DMS53 (cell line): ENCODE measurements around the gene MFAP3.
A peak's percentile ranks its signal among the peaks of the same experiment; 100 is the strongest.
"Not testable (repeated sequence)": the region's sequence is repeated elsewhere in the genome, so short reads cannot be mapped to it uniquely, and the experiment has no call there.

ENCODE experiments used
- DNase-seq: peaks from one replicate; lab custom pipeline; 2025; lab: John Stamatoyannopoulos, UW

The MFAP3 gene

DNA sequence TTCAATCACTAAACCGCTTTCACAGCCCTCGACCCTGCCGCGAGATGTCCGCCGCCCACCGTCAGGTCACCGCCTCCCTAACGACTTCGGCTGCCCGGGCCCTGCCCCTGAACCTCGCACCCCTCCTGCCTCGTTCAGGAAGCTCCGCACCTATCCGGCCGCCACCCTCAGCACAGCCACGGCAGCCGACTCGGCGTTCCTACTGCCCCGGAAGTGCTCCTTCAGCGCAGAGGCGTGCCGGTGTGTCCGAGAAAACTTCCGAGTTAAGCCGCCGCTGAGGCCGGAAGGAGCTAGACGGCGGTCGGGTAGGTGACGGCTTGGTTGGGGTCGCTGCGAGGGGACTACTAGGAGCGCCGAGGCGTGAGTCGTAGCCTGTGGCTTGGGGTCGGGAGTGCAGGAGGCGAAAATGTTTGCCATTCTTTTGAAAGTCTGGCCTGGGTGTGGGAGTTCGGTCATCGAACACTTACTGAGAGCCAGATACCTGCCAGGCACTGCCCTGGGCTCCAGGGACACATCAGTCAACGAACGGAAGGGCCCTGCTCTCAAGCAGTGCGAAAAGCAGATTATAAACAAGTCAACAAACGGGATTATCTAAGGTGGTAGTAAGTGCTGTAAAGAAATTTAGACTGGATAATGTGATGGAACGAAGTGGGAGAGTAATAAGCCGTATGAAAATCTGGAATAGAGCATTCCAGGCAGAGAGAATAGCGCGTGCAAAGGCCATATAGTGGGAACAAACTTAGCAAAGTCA, at the start of gene MFAP3, which contains the start of gene FAM114A2:
MFAP3 (plus strand) TSS at position 261 of the 751 bp plus-strand sequence. CDS start 10,756 bp downstream, outside the sequence.
FAM114A2 (minus strand) TSS at position 204 of the 751 bp plus-strand sequence. CDS start 3,957 bp downstream, outside the sequence.
- peak; percentile 97 for DNase-seq

DNA sequence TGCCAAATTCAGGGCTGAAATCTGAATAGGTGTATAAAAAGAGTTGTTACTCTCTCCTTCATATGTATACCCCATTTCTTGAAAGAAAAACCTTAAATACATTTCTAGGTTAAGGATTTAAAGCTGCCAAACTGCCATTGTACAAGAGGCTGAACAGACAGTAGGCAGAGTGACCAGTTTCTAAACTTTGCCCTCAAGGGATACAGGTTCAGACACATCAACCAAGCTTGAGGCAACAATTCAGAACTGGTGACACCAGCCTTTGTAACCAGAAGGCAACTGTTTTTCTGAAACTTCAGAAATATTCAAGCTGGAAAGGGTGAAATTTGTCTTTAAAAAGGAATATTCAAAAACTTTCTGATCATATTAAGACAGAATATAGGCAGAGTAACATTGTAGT, 47.6 kb upstream of the MFAP3 start:
- DNase-seq, result no peak

DNA sequence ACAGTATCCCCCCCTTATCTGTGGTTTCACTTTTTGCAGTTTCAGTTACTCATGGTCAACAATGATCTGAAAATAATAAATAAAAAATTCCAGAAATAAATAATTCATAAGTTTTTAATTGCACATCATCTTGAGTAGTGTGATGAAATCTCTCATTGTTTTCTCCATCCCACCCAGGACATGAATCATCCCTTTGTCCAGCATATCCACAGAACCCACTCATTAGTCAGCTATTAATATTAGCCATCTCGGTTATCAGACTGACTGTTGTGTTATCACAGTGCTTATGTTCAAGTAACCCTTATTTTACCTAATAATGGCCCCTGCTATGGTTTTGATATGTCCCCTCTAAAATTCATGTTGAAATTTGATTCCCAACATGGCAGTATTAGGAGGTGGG, 40.8 kb upstream of the MFAP3 start:
- DNase-seq, result no peak

DNA sequence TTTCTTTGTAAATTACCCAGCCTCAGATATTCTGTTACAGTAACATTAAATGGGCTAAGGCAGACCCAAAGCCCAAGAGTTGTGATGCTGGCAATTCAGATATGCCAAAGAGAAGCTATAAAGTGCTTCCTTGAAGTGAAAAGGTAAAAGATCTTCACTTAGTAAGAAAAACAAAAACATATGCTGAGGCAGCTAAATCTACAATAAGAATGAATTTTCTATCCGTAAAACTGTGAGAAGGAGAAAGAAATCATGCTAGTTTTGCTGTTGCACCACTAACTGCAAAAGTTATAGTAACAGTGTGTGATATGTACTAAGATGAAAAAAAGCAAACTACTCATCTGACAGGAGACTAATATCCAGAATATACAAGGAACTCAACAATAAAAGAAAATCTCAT, 40.0 kb upstream of the MFAP3 start:
- DNase-seq, result no peak

DNA sequence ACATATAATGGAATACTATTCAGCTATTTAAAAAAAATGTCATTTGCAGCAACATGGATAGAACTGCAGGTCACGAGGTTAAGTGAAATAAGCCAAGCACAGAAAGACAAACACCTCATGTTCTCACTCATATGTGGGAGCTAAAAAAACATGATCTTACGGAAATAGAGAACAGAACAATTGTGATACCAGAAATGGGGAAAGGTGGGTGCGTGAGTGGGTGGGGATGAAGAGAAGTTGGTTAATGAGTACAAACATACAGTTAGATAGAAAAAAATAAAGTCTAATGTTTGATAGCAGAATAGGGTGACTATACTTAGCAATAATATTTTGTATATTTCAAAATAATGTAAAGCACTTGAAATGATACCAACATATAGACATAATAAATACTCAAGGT, 38.8 kb upstream of the MFAP3 start:
- no peak for DNase-seq

DNA sequence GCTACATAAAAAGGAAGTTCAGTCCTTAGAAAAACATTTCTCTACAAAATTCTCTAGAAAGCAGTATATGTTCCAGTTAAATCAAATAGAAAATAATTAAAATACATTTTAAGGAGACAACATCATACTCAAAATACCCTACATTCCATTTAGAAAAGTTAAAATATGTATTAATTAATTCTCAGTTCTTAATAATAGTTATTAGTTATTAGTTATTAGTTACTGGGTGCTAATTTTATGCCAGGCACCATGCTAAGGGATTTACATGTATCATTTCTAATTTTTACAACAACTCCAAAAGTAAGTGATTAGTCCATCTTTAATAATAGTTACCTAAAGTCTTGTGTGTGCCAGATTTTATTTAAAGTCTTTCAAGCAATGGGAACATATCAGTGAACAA, 38.1 kb upstream of the MFAP3 start:
- no peak for DNase-seq

DNA sequence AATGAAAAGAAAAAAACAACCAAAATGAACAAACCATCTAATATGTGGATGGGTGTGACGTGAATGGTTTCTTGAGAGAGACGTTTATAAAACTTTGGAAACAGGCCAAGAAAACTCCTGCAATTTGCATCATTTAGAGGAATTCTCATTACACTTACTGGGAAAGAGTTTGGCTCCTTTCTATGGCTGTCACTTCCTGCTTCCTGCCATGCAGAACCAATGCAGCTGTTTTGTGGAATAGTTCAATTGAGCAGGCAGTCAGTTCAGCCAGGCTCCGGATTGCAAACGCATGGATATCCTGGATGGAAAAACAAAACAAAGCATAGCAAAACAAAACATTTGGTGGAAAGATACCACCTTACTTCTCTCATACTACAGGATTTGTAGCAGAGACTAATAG, 36.7 kb upstream of the MFAP3 start:
- DNase-seq, result peak; percentile 16

DNA sequence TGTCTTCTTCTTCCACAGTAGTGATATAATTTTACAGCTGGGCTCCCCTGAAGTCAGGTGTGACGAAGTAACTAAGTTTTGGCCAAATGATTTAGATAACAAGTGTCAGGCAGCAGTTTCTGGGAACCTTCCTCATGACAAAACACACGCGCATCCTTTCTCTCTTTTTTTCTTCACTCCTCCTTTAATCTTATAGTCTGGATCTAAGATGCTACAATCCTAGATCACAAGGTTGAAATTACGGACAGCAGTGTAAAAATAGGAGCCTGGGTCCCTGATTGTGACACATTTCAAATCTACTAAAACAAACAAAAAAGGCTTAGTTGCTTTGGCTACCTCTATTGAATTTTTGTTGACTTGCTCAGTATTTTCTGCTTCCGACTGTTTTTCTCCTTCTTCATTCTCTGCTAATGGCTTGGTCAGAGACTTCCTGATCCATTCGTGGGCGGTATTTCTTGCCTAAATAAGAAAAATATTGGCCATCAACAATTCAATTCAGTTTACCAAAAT, 36.2 kb upstream of the MFAP3 start:
- DNase-seq, result no peak

DNA sequence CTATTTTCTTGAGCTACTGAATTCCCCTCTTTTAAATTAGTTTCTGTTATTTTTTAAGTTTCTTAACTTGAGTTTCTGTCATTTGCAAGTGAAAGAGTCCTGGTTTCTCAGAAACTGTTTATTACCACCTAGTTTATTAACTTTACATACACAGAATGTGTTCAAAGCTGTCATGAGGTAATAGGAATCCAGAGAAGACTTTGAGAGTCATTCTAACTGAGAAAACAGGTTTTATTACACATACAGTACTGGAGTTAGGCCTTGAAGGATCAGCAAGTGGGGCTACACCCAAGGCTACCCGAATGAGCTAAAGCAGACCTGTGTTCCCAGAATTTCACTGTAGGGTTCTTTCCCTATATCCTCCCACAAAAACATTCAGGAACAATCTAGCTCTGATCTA, 33.1 kb upstream of the MFAP3 start:
- no peak for DNase-seq

DNA sequence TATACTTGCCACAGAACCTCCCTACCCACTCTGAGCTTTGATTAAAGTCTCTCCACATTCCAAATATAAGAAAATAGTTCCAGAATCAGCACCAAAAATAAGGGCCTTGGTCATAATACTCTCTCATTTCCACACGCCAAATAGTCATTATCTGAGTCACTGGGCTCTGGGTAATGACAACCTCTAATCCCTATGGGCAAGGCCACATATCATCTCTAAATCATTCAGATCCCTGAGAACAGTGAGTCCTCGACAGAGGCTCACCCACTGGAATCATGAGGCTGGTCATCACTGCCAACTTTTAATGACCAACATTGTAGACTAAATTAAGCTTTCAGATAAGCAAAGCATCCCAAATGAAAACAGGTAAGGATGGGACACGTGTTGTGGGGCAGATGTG, 28.1 kb upstream of the MFAP3 start:
- no peak for DNase-seq

DNA sequence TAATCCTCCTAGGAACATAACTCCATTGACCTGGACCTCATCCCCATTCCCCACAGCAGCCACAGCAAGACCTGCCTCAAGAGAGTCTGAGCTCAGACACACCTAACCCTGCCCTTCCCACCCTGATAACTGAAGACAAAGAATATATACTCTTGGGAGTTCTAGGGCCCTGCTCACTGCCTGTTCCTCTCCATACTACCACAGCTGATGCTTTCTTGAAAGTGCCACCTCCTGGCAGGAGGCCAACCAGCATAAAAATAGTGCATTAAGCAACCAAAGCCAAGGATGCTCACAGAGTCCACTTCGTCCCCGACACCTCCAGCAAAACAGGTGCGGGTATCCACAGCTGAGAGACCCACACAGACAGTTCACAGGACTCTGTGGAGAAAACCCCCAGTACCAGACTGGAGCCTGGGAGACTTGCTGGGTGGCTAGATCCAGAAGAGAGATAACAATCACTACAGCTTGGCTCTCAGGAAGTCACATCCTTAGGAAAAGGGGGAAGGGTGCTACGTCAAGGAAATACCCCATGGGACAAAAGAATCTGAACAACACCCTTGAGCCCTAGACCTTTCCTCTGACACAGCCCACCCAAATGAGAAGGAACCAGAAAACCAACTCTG, 23.6 kb upstream of the MFAP3 start:
- DNase-seq, result no peak

DNA sequence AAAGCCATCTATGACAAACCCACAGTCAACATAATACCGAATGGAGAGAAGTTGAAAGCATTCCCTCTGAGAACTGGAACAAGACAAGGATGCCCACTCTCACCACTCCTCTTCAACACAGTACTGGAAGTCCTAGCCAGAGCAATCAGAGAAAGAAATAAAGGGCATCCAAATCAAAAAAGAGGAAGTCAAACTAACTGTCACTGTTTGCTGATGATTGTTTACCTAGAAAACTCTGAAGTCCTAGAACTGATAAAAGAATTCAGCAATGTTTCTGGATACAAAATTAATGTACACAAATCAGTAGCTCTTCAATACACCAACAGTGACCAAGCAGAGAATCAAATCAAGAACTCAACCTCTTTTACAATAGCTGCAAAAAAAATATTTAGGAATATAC, 19.8 kb upstream of the MFAP3 start:
- not testable (repeated sequence) for DNase-seq

DNA sequence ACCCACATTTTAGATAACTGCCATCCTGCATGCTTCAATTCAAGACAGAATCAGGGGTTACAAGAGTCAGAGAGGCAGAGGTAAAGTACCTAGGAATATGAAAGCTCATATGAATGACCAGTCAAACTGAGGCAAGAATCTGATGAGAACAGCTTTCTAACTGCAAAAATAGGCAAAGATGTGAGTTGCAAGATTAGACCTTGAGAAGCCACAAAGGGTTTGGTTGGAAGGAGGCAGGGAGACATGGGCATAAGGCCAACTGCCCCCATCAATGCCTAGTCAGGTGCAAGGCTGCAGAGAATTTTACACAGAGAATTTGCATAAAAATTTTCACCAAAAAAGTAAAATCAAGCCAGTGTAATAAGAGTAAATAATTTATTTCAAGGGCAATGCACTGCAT, 12.8 kb upstream of the MFAP3 start:
- DNase-seq, result no peak

DNA sequence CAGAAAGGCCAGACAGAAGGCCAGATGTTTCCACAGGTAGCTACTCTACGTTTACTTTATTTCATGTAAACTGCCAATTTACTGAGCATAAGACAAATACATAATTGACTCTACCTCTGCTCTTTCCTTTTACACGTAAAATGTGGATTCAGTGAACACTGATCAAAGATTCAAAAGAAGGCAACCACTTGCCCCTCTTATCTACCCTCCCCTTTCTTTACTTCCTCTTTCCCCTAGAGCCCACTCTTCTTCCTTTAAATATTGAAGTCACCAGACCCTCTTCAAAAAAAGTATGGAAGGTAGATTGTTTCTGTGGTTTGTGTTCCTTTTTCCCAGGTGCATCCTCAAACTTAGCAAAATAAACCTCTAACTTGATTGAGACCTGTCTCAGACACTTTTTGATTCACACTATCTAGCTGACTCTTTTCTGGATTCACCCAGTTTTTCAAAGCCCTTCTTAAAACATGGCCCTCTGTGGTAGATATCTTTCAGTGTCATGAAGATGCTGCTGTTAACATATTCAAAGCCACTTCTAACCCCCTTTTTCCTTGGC, 6.8 kb upstream of the MFAP3 start:
- DNase-seq, result no peak

DNA sequence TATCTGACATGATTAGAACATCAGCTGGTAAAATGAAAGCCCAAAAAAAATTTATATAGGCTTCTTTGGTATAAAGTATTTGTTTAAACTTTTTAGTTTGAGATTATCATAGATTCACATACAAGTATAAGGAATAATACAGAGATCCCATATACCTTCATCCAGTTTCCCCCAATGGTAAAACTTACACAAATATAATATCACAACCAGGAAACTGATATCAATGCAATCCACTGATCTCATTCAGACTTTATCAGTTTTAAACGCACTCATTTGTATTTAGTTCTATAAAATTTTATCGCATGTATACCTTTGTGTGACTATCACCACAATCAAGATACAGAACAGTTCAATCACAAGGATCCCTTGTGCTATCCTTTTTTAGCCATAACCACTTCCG, 3.8 kb upstream of the MFAP3 start:
- DNase-seq, result no peak

DNA sequence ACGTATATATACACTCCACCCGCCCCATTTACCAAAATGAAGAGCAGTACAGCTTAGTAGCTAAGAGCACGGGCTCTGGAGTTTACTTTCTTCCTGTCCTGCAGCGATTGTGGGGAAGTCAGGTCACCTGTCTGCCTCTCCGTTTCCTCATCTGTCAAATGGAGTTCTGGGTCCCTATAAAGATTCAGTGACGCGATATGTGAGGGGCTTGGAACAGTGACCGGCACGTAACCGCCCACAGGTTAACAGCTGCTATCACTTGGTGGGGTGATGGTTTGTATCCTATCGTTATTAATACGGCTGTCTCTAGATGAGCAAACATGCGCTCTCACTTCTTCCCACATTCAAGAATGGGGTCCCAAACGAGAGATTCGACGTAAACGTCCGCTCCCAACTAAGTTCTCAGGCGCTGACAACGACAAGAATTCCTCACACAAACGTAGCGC, 483 bp upstream of the MFAP3 start:
- DNase-seq, result peak; percentile 81

DNA sequence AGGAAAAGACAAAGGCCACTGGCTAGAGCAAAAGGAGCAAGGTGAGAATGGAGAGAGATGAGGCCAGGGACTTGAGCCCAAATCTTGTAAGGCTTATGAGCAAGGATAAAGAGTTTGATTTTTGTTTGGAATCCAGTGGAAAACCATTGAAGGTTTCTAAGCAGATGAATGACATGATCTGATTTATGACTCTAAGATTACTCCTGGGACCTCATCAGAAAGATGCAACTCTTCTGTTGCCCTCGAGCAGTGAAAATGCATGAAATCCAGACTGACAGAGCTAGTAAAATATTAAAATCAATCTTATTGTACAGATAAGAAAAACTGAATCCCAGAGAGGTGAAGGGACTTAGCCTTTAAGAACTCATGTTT, 677 bp downstream of the MFAP3 start:
- no peak for DNase-seq

DNA sequence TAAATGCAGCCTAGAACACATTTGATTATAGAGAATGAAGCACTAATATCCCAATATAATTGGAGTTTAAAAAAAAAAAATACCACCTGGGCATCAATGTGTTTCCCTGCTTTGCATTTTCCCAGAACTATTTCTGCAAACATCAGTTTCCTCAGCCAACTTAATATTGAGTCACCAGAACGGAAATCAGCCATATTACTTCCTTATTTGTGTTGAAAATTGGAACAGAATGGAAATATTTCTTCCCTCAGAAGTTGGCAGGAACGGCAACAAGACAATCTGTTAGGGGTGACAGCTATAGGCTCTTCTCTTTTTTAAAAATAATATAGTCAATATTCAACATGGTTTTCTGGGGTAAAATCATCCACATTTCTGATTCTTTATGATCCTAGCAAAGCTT, 4.0 kb downstream of the MFAP3 start:
- DNase-seq, result no peak

DNA sequence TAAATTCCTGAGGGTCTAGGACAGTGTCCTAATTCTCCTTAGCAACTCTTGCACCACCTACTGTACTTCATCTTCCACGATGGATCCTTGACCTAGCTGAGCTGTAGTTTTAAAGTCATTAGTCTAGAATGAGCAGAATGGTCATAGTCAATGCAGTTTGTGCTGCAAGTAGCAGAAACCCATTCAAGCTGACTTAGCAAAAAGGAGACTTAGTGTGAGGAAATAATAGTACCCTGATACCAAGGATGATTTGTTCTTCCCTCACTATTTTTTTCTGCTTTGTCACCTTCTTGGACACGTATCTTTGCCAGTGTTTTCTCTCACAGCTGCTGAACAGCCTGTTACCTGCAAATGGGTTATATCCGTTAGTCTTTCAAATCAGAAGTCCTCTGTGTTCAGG, 5.3 kb downstream of the MFAP3 start:
- DNase-seq, result no peak

DNA sequence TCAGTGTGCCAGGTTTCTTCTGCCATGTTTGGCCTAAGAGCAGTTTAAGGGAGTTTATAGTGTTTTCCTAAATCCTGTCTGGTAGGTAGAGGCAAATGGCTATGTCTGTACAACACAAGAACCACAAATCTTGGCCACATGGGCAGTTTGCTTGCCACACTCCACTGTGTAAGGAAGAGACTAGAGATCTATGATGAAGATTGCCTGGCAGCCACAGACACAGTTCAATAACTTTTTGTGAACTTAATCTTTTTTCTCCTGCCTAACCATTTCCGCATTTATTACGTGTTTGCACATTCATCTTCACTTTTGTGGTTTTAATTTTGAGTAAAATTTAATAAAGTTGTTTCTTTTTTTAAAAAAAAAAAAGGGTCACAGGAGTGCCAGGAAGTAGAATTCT, 5.8 kb downstream of the MFAP3 start:
- no peak for DNase-seq

DNA sequence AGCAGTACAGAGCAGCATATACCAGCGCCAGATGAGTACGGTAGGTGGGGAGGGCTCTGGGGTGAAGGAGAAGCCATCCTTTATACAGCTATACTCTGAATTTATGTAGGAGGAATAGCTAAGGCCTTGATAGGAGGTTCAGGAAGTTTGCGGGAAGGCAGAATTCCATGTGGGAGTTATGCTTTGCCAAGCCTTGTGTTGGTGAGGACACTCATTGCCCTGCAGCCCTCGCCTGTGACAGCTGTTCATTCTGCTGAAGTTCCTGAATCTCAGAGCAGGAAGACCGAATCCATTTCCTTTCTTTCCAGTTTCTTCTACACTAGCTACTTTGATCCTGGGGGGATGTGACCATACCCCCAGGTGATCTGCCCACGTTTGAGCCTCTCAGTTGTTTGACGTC, 7.7 kb downstream of the MFAP3 start:
- no peak for DNase-seq

DNA sequence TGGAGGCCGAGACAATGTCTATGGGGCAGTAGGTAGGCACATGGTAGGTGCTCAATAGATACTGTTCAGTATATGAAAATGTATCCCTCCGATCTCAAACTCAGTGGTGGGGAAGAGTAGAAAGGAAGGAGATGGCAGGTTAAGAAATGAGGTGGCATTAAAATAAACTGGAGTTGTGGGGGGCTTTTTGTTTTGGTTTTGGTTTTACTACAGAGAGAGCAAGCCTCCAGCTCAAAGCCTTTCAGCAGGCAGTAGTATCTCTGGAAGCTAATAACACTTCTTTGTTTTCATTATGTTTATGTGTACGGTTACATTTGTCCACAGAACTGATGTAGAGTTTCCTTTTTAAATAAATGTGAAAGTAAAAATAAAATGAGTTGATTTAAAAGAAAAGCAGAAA, 8.6 kb downstream of the MFAP3 start:
- no peak for DNase-seq

DNA sequence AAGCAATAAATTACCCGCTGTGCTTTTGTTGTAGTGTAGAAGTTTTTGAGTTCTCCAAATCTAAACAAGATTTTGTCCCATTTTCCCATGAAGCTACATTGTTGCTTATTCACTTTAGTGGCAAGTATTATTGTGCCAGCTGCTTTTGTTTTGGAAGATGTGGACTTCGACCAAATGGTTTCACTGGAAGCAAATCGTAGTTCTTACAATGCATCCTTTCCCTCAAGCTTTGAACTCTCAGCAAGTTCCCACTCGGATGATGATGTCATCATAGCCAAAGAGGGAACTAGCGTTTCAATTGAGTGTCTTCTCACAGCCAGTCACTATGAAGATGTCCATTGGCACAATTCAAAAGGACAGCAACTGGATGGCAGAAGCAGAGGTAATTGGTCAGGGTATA, 10.9 kb downstream of the MFAP3 start:
- no peak for DNase-seq
